NB4 (cell line): ENCODE data around the gene SNX32.

Source experiments
- DNase-seq: peaks from one replicate; pipeline ENCODE4 v3.0.0; 2010; ENCODE audit warnings: low read depth
- H3K4me3 ChIP-seq: one replicate; pipeline ENCODE4 v1.5.1; 2011; ENCODE audit warnings: mild to moderate bottlenecking, low read depth, low read length, moderate library complexity
- CTCF ChIP-seq: IDR thresholded peaks from one replicate; pipeline ENCODE4 v1.5.1; 2012; ENCODE audit warnings: low read depth, low read length
- MAX ChIP-seq: IDR thresholded peaks from 2 replicates; pipeline ENCODE4 v1.6.1; 2011; ENCODE audit warnings: low read depth, low read length
- MYC ChIP-seq: IDR thresholded peaks from 2 replicates; pipeline ENCODE4 v1.6.1; 2011; ENCODE audit warnings: low read depth, low read length
- POLR2A ChIP-seq: IDR thresholded peaks from 2 replicates; pipeline ENCODE4 v1.6.1; 2011; ENCODE audit warnings: mild to moderate bottlenecking; ENCODE audit not compliant: insufficient read length; ENCODE audit errors: extremely low read depth

SNX32 gene

GRCh38 chr11:65898656-65899355, 65.0 kb downstream of the SNX32 start:
- H3K4me3 ChIP-seq, result peak overlapping the region; percentile 90
- no peak for DNase-seq
- no peak for TF ChIP-seq MYC
- TF ChIP-seq POLR2A, result no peak
- no peak for TF ChIP-seq MAX
- TF ChIP-seq CTCF, result no peak

- peak overlapping the region; percentile 90 for H3K4me3 ChIP-seq
- TF ChIP-seq CTCF (no peak), MAX (peak; percentile 98), MYC (peak; percentile 98), POLR2A (peak; percentile 37)
- peak; percentile 91 for DNase-seq
Measured at GRCh38 chr11:65899356-65900124, 65.8 kb downstream of the SNX32 start.

- DNase-seq, result peak; percentile 97
- H3K4me3 ChIP-seq, result peak within 1 kb of the TSS; percentile 90
- TF ChIP-seq POLR2A (peak; percentile 95), MYC (peak; percentile 81), CTCF (no peak), MAX (peak; percentile 68)
Measured at GRCh38 chr11:65900125-65900898, 66.5 kb downstream of the SNX32 start, which contains the start of gene FOSL1. Gene FOSL1, minus strand, starts transcription at chr11:65900388. Its CDS starts 49 bp downstream, at chr11:65900339.

- TF ChIP-seq POLR2A, result no peak
- TF ChIP-seq MAX, result no peak
- no peak for TF ChIP-seq MYC
- no peak for TF ChIP-seq CTCF
- H3K4me3 ChIP-seq, result no peak overlapping the region
- DNase-seq, result no peak
Measured at GRCh38 chr11:65900899-65901180, 67.1 kb downstream of the SNX32 start.

- TF ChIP-seq MYC, result no peak
- TF ChIP-seq MAX, result no peak
- TF ChIP-seq CTCF, result no peak
- no peak for TF ChIP-seq POLR2A
- H3K4me3 ChIP-seq, result no peak overlapping the region
- DNase-seq, result peak; percentile 78
Measured at GRCh38 chr11:65903068-65903481, 69.3 kb downstream of the SNX32 start.
